GM13976 (cell line): ENCODE measurements around the gene PLIN4.
"Not testable (repeated sequence)": the region's sequence is repeated elsewhere in the genome, so short reads cannot be mapped to it uniquely, and the experiment has no call there.

Experiments
- DNase-seq: peaks from one replicate; pipeline ENCODE4 v3.0.0; 2012; ENCODE audit warnings: low spot score
- in situ Hi-C: fragments of 300-500 bp; cut with MboI; formaldehyde crosslinking; loops from one replicate; pipeline ENCODE4 v1.12.0; 2022; ENCODE audit warnings: low sequenced_read_pairs, mixed read lengths, inconsistent platforms; ENCODE audit not compliant: unreplicated experiment
- TF ChIP-seq, protein P1 (sequence below): IDR thresholded peaks from 2 replicates; pipeline ENCODE4 v1.5.1; 2012; ENCODE audit warnings: borderline replicate concordance, mild to moderate bottlenecking; ENCODE audit not compliant: insufficient read depth; ENCODE audit errors: extremely low read depth, missing control alignments, control extremely low read depth

The PLIN4 gene, protein sequence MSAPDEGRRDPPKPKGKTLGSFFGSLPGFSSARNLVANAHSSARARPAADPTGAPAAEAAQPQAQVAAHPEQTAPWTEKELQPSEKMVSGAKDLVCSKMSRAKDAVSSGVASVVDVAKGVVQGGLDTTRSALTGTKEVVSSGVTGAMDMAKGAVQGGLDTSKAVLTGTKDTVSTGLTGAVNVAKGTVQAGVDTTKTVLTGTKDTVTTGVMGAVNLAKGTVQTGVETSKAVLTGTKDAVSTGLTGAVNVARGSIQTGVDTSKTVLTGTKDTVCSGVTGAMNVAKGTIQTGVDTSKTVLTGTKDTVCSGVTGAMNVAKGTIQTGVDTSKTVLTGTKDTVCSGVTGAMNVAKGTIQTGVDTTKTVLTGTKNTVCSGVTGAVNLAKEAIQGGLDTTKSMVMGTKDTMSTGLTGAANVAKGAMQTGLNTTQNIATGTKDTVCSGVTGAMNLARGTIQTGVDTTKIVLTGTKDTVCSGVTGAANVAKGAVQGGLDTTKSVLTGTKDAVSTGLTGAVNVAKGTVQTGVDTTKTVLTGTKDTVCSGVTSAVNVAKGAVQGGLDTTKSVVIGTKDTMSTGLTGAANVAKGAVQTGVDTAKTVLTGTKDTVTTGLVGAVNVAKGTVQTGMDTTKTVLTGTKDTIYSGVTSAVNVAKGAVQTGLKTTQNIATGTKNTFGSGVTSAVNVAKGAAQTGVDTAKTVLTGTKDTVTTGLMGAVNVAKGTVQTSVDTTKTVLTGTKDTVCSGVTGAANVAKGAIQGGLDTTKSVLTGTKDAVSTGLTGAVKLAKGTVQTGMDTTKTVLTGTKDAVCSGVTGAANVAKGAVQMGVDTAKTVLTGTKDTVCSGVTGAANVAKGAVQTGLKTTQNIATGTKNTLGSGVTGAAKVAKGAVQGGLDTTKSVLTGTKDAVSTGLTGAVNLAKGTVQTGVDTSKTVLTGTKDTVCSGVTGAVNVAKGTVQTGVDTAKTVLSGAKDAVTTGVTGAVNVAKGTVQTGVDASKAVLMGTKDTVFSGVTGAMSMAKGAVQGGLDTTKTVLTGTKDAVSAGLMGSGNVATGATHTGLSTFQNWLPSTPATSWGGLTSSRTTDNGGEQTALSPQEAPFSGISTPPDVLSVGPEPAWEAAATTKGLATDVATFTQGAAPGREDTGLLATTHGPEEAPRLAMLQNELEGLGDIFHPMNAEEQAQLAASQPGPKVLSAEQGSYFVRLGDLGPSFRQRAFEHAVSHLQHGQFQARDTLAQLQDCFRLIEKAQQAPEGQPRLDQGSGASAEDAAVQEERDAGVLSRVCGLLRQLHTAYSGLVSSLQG (N-terminal part only)

DNA sequence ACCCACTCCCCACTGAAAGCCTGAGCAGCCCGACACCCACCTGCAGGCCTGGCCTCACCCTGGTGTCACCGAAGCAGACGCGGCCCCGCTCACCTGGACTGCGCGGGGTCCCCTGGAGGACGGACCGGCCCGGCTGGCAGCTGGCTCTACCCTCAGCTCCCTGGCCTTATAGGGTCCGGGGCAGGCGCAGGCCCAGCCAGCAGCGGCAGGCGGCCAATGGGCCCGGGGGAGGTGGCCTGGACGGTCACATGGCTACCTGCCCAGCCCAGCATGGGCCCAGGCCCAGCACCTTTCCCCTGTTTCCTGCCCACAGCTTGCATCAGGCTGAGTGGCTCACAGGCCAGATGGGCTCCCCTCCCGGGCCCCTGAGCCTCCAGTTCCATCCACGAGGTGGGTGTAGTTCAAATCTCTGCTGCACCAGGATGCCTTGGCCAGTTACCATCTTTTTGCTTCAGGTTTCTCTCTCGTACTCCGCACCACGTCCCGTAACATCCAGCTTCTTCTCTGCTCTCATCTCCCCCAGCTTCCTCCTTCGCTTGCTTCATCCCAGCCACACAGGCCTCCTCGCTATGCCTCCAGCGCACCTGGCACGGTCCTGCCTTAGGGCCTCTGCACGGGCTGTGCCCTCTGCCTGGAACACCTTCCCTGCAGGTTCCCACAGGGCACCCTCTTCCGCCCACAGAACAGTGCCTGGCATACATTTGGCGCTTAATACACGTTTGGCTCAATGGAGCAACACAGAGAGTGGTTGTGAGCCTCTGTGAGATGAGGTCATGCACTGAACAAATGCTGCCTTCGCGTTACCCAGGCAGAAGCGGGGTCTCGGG is at the start of gene PLIN4:
PLIN4 (minus strand) TSS at position 142 of the 827 bp plus-strand sequence. CDS start 214 bp downstream, outside the sequence.
- TF ChIP-seq, protein P1, sequence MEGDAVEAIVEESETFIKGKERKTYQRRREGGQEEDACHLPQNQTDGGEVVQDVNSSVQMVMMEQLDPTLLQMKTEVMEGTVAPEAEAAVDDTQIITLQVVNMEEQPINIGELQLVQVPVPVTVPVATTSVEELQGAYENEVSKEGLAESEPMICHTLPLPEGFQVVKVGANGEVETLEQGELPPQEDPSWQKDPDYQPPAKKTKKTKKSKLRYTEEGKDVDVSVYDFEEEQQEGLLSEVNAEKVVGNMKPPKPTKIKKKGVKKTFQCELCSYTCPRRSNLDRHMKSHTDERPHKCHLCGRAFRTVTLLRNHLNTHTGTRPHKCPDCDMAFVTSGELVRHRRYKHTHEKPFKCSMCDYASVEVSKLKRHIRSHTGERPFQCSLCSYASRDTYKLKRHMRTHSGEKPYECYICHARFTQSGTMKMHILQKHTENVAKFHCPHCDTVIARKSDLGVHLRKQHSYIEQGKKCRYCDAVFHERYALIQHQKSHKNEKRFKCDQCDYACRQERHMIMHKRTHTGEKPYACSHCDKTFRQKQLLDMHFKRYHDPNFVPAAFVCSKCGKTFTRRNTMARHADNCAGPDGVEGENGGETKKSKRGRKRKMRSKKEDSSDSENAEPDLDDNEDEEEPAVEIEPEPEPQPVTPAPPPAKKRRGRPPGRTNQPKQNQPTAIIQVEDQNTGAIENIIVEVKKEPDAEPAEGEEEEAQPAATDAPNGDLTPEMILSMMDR = no peak
- in situ Hi-C loops = no loop called here
- no peak for DNase-seq

DNA sequence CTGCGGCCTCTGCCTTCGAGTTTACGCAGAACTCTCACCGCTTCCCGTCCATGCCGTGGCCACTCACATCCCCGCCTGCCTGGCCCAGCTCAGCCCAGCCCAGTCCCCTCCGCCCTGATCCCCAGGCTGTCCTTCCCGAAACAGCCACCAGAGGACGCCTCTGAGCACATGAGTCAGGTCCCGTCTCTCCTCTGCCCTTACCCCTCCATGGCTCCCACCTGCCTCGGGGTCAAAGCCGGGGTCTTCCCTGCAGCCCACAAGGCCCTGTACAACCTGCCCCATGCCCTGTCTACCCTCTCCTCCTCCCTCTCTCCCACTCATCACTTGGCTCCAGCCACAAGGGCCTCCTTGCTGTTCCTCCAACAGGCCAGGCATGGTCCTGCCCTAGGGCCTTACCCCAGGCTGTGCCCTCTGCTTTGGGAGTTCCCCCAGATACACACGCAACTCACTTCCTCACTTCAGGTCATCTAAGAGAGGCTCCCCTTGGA is 49.3 kb upstream of the PLIN4 start:
- DNase-seq = peak; percentile 72
- in situ Hi-C loops = no loop called here
- TF ChIP-seq, protein P1 = peak; percentile 63

DNA sequence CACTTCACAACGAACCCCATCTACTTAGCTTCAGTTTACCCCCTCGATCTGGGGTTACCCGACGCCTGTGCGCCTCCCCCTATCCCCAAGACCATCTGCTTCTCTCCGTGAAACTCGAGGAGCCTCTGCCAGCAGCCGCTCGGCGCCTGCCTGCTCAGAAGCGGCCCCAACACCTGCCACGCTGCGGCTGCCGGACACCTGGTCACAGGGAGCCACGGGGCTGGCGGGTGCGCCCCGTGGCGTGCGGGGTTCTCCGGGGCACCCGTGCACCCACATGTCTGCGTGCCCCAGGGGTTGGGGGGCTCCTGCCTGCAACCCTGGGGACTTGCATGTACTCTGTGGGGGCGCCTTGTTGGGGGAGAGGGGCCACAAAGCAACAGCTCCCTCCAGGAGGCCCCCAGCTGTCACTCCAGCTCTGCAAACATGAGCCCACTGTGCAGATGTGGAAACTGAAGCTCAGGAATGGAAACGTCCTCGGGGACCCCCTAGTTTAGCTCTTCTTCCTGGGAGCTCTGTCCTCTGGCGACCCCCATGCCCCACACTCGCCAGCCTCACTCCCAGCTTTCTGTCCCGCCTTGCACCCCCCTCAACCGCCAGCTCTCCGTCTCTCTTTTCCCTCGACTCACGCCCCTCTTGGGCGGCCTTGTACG is 48.2 kb upstream of the PLIN4 start:
- no peak for DNase-seq
- in situ Hi-C loops = no loop called here
- TF ChIP-seq, protein P1 = no peak

DNA sequence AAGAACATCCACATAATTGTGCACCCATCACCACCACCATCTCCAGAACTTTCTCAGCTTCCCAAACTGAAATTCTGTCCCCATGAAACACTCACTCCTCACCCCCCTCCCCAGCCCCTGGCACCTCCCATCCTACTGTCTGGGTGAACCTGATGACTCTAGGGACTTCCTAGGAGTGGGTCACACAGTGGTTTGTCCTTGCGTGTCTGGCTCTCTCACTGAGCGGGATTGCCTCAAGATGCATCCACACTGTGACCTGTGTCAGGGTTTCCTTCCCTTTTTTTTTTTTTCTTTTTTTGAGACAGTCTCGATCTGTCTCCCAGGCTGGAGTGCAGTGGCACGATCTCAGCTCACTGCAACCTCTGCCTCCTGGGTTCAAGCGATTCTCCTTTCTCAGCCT is 45.3 kb upstream of the PLIN4 start:
- in situ Hi-C loops, DNase-seq: not testable (repeated sequence)

DNA sequence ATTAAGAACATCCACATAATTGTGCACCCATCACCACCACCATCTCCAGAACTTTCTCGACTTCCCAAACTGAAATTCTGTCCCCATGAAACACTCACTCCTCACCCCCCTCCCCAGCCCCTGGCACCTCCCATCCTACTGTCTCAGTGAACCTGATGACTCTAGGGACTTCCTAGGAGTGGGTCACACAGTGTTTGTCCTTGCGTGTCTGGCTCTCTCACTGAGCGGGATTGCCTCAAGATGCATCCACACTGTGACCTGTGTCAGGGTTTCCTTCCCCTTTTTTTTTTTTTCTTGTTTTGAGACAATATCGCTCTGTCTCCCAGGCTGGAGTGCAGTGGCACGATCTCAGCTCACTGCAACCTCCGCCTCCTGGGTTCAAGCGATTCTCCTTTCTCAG is 43.8 kb upstream of the PLIN4 start:
- DNase-seq, in situ Hi-C loops: not testable (repeated sequence)

DNA sequence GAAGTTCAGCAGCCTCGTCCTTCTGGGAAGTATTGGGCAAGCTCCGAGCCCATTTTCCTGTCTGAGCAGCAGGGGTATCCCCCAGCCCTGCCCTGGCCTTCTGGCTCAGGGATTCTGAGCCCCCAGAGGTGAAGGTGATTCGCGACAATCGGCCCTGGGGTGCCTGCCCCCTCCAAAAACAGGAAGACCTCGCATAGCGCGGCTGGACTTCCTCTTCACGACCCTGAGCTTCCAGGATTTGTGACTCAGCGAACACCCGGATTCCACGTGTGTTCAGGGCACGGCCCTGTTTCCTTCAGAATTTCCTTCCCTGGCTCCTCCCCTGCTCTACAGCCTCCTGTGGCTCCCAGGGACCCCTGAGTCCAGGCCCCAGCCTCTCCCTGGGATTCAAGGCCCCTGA is 41.3 kb upstream of the PLIN4 start, which contains the start of gene SEMA6B:
SEMA6B (minus strand) TSS at position 116 of the 400 bp plus-strand sequence. CDS start 1,227 bp downstream, outside the sequence.
- no peak for DNase-seq
- in situ Hi-C loops = no loop called here
- TF ChIP-seq, protein P1 = no peak
